Right ventricle myocardium inferior (tissue), 1 donor: ENCODE measurements around the gene SLC8A1. TPM values are rescaled to one million over a fixed set of nuclear protein-coding genes. Genes with fewer than 3 reads are reported as not detected.

Source experiments
- ATAC-seq: fragments of 200-7000 bp; cut with Tn5 transposase; one replicate; pipeline ENCODE4 v1.9.1; 2020; ENCODE audit warnings: mild to moderate bottlenecking, moderate library complexity
- DNase-seq: peaks from one replicate; pipeline ENCODE4 v3.0.0; 2021; ENCODE audit errors: missing footprints
- intact Hi-C: fragments of 100-400 bp; cut with DNase I; formaldehyde crosslinking; loops from one replicate; pipeline ENCODE4 v1.11.0; 2022
- total RNA-seq: library from RNA; stranded (reverse); fragmentation: NEBNext Ultra II Directional; extraction: Animal tissue kit (Norgen Biotek cat#: 25700); gene quantifications from one replicate; pipeline ENCODE4 v1.2.1, GENCODE V29; 2021
- donor health status: DM: no; HTN: yes; CAD: no; lungs with severe emphysema.

The SLC8A1 gene
- total RNA-seq, 1 donor from 2014 or later = 999 TPM

- ATAC-seq (no peak), DNase-seq (no peak)
- intact Hi-C loops = loop anchor here (10.0 kb wide), 1 partner anchor 317 kb away; no protein-coding TSS in a partner anchor
Observed at GRCh38 chr2:40127890-40128557, 323.9 kb downstream of the SLC8A1 start.

GRCh38 chr2:40127146-40127545 is 324.7 kb downstream of the SLC8A1 start:
- no peak for DNase-seq
- intact Hi-C loops = loop anchor here (10.0 kb wide), 1 partner anchor 318 kb away; no protein-coding TSS in a partner anchor
- no peak for ATAC-seq

- ATAC-seq (no peak), DNase-seq (no peak)
- intact Hi-C loops = loop anchor here (10.0 kb wide), 1 partner anchor 319 kb away; no protein-coding TSS in a partner anchor
Observed at GRCh38 chr2:40126006-40126405, 325.9 kb downstream of the SLC8A1 start.

- no peak for ATAC-seq
- intact Hi-C loops = loop anchor here (10.0 kb wide), 1 partner anchor 321 kb away; no protein-coding TSS in a partner anchor
- no peak for DNase-seq
Observed at GRCh38 chr2:40123746-40124145, 328.1 kb downstream of the SLC8A1 start.

GRCh38 chr2:40123326-40123725 is 328.6 kb downstream of the SLC8A1 start:
- intact Hi-C loops = loop anchor here (10.0 kb wide), 1 partner anchor 321 kb away; no protein-coding TSS in a partner anchor
- ATAC-seq (no peak), DNase-seq (no peak)

GRCh38 chr2:40120957-40121356 is 330.9 kb downstream of the SLC8A1 start:
- no peak for ATAC-seq
- intact Hi-C loops = loop anchor here (10.0 kb wide), 1 partner anchor 324 kb away; no protein-coding TSS in a partner anchor
- DNase-seq = no peak

GRCh38 chr2:40120026-40120425 is 331.9 kb downstream of the SLC8A1 start:
- ATAC-seq = no peak
- intact Hi-C loops = loop anchor here (10.0 kb wide), 1 partner anchor 325 kb away; no protein-coding TSS in a partner anchor
- DNase-seq = no peak

- ATAC-seq (no peak), DNase-seq (no peak)
- intact Hi-C loops = no loop called here
Observed at GRCh38 chr2:40118622-40119021, 333.3 kb downstream of the SLC8A1 start.

- ATAC-seq (no peak), DNase-seq (no peak)
- intact Hi-C loops = no loop called here
Observed at GRCh38 chr2:40115894-40116293, 336.0 kb downstream of the SLC8A1 start.

- no peak for ATAC-seq
Observed at GRCh38 chr2:40115348-40115747, 336.5 kb downstream of the SLC8A1 start.

GRCh38 chr2:40113997-40114396 is 337.9 kb downstream of the SLC8A1 start:
- no peak for ATAC-seq
- no peak for DNase-seq
- intact Hi-C loops = no loop called here

More at GRCh38 chr2:40115348-40115747, 336.5 kb downstream of the SLC8A1 start:
- peak; percentile 67 for DNase-seq
- intact Hi-C loops = no loop called here

GRCh38 chr2:40113272-40113968 is 338.5 kb downstream of the SLC8A1 start:
- intact Hi-C loops = no loop called here
- ATAC-seq (no peak), DNase-seq (no peak)

GRCh38 chr2:40109381-40109780 is 342.5 kb downstream of the SLC8A1 start:
- DNase-seq = no peak
- ATAC-seq = no peak
- intact Hi-C loops = no loop called here

GRCh38 chr2:40108851-40109250 is 343.0 kb downstream of the SLC8A1 start:
- intact Hi-C loops = no loop called here
- no peak for DNase-seq
- no peak for ATAC-seq

- DNase-seq = no peak
- intact Hi-C loops = no loop called here
- ATAC-seq = no peak
Observed at GRCh38 chr2:40106061-40106460, 345.8 kb downstream of the SLC8A1 start.

GRCh38 chr2:40105593-40105992 is 346.3 kb downstream of the SLC8A1 start:
- no peak for DNase-seq
- intact Hi-C loops = no loop called here
- peak; percentile 15 for ATAC-seq

- ATAC-seq (no peak), DNase-seq (no peak)
- intact Hi-C loops = no loop called here
Observed at GRCh38 chr2:40103590-40103989, 348.3 kb downstream of the SLC8A1 start.

GRCh38 chr2:40103163-40103562 is 348.7 kb downstream of the SLC8A1 start:
- no peak for DNase-seq
- intact Hi-C loops = no loop called here
- ATAC-seq = no peak

GRCh38 chr2:40102447-40102846 is 349.4 kb downstream of the SLC8A1 start:
- intact Hi-C loops = no loop called here
- DNase-seq (no peak), ATAC-seq (no peak)

- intact Hi-C loops = no loop called here
- DNase-seq (no peak), ATAC-seq (no peak)
Observed at GRCh38 chr2:40101131-40101575, 350.7 kb downstream of the SLC8A1 start.
